GM12878 (cell line): ENCODE measurements around the gene MMEL1.

Source experiments
- CTCF ChIP-seq, 3 experiments: IDR thresholded peaks in 2 of 3; conservative IDR thresholded peaks in 1 of 3; 2 replicates each; pipeline ENCODE4 v1.5.1; 2011; ENCODE audit warnings: low read depth in 3 of 3, low read length in 3 of 3, mild to moderate bottlenecking in 3 of 3, control low read depth in 2 of 3, moderate library complexity in 2 of 3, inconsistent platforms in 1 of 3, mixed read lengths in 1 of 3; ENCODE audit not compliant: control insufficient read depth in 2 of 3, insufficient read depth in 1 of 3; ENCODE audit errors: extremely low read depth in 1 of 3
- NFYB ChIP-seq: IDR thresholded peaks from 2 replicates; pipeline ENCODE4 v1.6.1; 2011; ENCODE audit warnings: low read depth, mild to moderate bottlenecking, low read length, improper control_type of control experiment, moderate library complexity; ENCODE audit not compliant: insufficient read depth
- TCF7 ChIP-seq: IDR thresholded peaks from 2 replicates; pipeline ENCODE4 v1.6.1; 2014; ENCODE audit warnings: antibody characterized with exemption, borderline replicate concordance
- YY1 ChIP-seq: IDR thresholded peaks from 2 replicates; pipeline ENCODE4 v1.6.1; 2011; ENCODE audit warnings: low read depth, mild to moderate bottlenecking, low read length

DNA sequence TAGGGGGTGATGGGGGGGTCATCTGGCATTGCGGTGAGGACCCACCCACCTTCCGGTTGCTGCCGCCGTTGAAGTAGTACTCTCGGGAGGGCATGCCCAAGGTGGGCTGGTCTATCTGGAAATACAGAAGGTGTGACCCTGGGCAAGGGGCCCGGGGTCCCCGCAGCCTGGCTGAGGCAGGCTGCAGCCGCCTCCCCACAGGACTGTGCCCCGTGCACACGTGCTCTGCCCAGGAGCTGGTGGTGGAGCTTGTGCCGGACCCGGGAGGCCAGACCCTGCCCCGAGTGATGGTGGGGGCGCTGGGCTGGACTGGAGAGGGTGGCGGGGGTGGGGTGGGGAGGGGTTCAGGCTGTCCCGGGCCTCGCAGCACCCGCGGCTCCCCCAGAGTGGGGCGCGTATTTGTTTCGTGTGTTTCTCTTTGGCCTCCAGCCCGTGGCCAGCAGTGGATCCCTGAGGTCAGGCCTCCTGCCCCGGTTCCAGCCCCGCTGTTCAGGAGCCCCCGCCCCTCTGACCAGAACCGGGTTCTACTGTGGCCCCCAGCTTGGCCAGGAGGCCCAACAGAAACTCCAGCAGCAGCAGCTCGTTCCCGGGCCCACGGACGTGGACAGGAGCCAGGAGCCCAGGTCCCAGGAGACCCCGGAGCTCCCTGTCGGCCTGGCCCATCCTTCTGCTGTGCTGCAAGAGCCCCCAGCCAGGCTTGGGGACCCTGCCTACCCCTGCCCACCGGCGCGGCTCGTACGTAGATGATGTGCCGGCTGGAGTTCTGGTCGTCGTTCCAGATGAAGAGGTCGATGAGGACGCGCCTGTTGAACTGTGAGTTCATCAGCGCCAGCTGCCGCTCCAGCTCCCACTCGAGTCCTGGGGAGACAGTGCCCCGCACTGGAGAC, 27.1 kb downstream of the MMEL1 start:
- TF ChIP-seq CTCF (IDR thresholded peaks at IDR 0.05 in 2 of 3, conservative IDR thresholded peaks at IDR 0.05 in 1 of 3; ENCODE audit: control insufficient read depth in 2 of 3, extremely low read depth in 1 of 3, insufficient read depth in 1 of 3, low read depth in 3 of 3, low read length in 3 of 3) (no peak), TCF7 (no peak), YY1 (no peak), NFYB (no peak)
